BJ (cell line): Measurements from ENCODE around the gene SLC2A11. TPM values are rescaled to one million over a fixed set of nuclear protein-coding genes. Genes with fewer than 3 reads are reported as not detected.
"Not testable (repeated sequence)": the region's sequence is repeated elsewhere in the genome, so short reads cannot be mapped to it uniquely, and the experiment has no call there.

Source experiments
- CTCF ChIA-PET: fragments of 350-600 bp; formaldehyde crosslinking; extraction: SDS; loops from one replicate; lab custom pipeline; 2021; ENCODE audit warnings: antibody characterized with exemption, inconsistent platforms; lab: Yijun Ruan, JAX
- POLR2A ChIA-PET: fragments of 300-600 bp; sonication (Branson Sonifier 250); formaldehyde crosslinking; extraction: SDS; loops from one replicate; lab custom pipeline; 2021; ENCODE audit warnings: antibody characterized with exemption; lab: Charles Lee
- DNase-seq: peaks from one replicate; pipeline ENCODE4 v3.0.0-alpha.2; 2011; ENCODE audit warnings: low read depth
- H3K27me3 ChIP-seq: 2 replicates; pipeline ENCODE4 v1.6.0; 2011; ENCODE audit warnings: low read length; ENCODE audit not compliant: control insufficient read depth, insufficient read depth
- H3K36me3 ChIP-seq: 2 replicates; pipeline ENCODE4 v1.5.1; 2011; ENCODE audit warnings: low read length; ENCODE audit not compliant: control insufficient read depth, insufficient read depth
- H3K4me3 ChIP-seq: 2 replicates; pipeline ENCODE4 v1.5.1; 2011; ENCODE audit warnings: low read depth, mild to moderate bottlenecking, control low read depth, low read length
- CTCF ChIP-seq: IDR thresholded peaks from 2 replicates; pipeline ENCODE4 v1.5.1; 2011; ENCODE audit warnings: low read depth, mild to moderate bottlenecking, control low read depth, inconsistent platforms, low read length, moderate library complexity; ENCODE audit not compliant: insufficient read depth
- polyA plus RNA-seq: library from polyadenylated mRNA; depleted of rRNA; stranded (reverse); fragments of >200 nt; gene quantifications from 2 replicates; pipeline ENCODE4 v1.2.3, GENCODE V29; 2011

Gene SLC2A11
- polyA plus RNA-seq, 1 experiment = 14.7 TPM

GRCh38 chr22:23901600-23901999, 43.9 kb downstream of the SLC2A11 start:
- ChIA-PET CTCF (no interaction called here), POLR2A (no interaction called here)
- TF ChIP-seq CTCF = no peak
- Histone ChIP-seq H3K4me3 (no peak overlapping the region), H3K36me3 (peaks cover 8% of the 10 kb centered on the region), H3K27me3 (no peaks in the 10 kb centered on the region)
- no peak for DNase-seq

- Histone ChIP-seq H3K27me3 (no peaks in the 10 kb centered on the region), H3K4me3 (no peak overlapping the region), H3K36me3 (no peaks in the 10 kb centered on the region; the same call in none of the 2 replicates)
- no peak for DNase-seq
- ChIA-PET POLR2A (no interaction called here), CTCF (interaction anchor here (1.0 kb wide), 1 partner anchor 9 kb away, joined by 4 read pairs; the partner anchor contains the start of gene MIF)
- TF ChIP-seq CTCF = no peak
These were observed 45.8 kb downstream of the SLC2A11 start for GRCh38 chr22:23903328-23903971.

GRCh38 chr22:23904573-23905254, 47.0 kb downstream of the SLC2A11 start:
- POLR2A ChIA-PET = no interaction called here
- no peaks in the 10 kb centered on the region; the same call in 1 of the 2 replicates for H3K36me3 ChIP-seq
- no peaks in the 10 kb centered on the region for H3K27me3 ChIP-seq
- TF ChIP-seq CTCF = no peak
- CTCF ChIA-PET = no interaction called here
- no peak overlapping the region for H3K4me3 ChIP-seq
- no peak for DNase-seq

- Histone ChIP-seq H3K27me3 (no peaks in the 10 kb centered on the region), H3K36me3 (no peaks in the 10 kb centered on the region; the same call in 1 of the 2 replicates), H3K4me3 (no peak overlapping the region)
- DNase-seq = no peak
- no peak for TF ChIP-seq CTCF
- CTCF ChIA-PET = interaction anchor here (1.1 kb wide), 1 partner anchor 12 kb away, joined by 3 read pairs; the partner anchor contains the start of gene MIF
- POLR2A ChIA-PET = interaction anchor here (0.6 kb wide), 1 partner anchor 292 kb away, joined by 3 read pairs; no protein-coding TSS in a partner anchor
These were observed 49.0 kb downstream of the SLC2A11 start for GRCh38 chr22:23906641-23907040.

GRCh38 chr22:23907423-23907822, 49.7 kb downstream of the SLC2A11 start:
- H3K4me3 ChIP-seq, H3K36me3 ChIP-seq, POLR2A ChIA-PET, DNase-seq, H3K27me3 ChIP-seq: not testable (repeated sequence)
- CTCF ChIA-PET = interaction anchor here (1.1 kb wide), 1 partner anchor 13 kb away, joined by 3 read pairs; the partner anchor contains the start of gene MIF
